A549 (cell line): ENCODE results near the gene EHF. TPM values are rescaled to one million over a fixed set of nuclear protein-coding genes. Genes with fewer than 3 reads are reported as not detected.
A peak's percentile ranks its signal among the peaks of the same experiment; 100 is the strongest.

ENCODE experiments used
- ATAC-seq, 2 experiments: fragments of 200-7000 bp in 1 of 2; fragments of >200 bp in 1 of 2; cut with Nextera tagmentation in 1 of 2; cut with Tn5 transposase in 1 of 2; 3 replicates each; pipeline versions ENCODE4 v1.8.0 to v1.9.1; 2018 to 2020; ENCODE audit warnings: mild to moderate bottlenecking in 1 of 2, moderate library complexity in 1 of 2
- CTCF ChIA-PET: fragments of 300-600 bp; sonication (Branson Sonifier 250); formaldehyde crosslinking; extraction: SDS; loops from one replicate; lab custom pipeline; 2021; ENCODE audit warnings: antibody characterized with exemption, inconsistent platforms; lab: Yijun Ruan, JAX
- POLR2A ChIA-PET: fragments of 350-600 bp; formaldehyde crosslinking; extraction: SDS; loops from one replicate; lab custom pipeline; 2021; ENCODE audit warnings: antibody characterized with exemption, inconsistent platforms; lab: Yijun Ruan, JAX
- DNase-seq, 2 experiments: peaks; one replicate each; pipeline versions ENCODE4 v3.0.0 to v3.0.0-alpha.2; 2011 to 2016; ENCODE audit warnings: low read depth in 1 of 2, low spot score in 1 of 2
- FAIRE-seq: peaks from 2 replicates; lab custom pipeline; 2011; peaks lifted over from hg19 to GRCh38; lab: Jason Lieb, UNC
- H3K27ac ChIP-seq, 2 experiments: fragments of >200 bp; sonication (Bioruptor Twin); formaldehyde crosslinking; 3 replicates each; pipeline ENCODE4 v1.5.1; 2016 to 2017
- H3K4me1 ChIP-seq: fragments of >200 bp; sonication (Bioruptor Twin); formaldehyde crosslinking; 3 replicates; pipeline ENCODE4 v1.6.1; 2016
- H3K4me2 ChIP-seq: fragments of >200 bp; sonication (Bioruptor Twin); formaldehyde crosslinking; 3 replicates; pipeline ENCODE4 v1.6.1; 2016
- H3K4me3 ChIP-seq: fragments of >200 bp; sonication (Bioruptor Twin); formaldehyde crosslinking; 3 replicates; pipeline ENCODE4 v1.5.1; 2016
- H3K9me3 ChIP-seq: fragments of >200 bp; sonication (Bioruptor Twin); formaldehyde crosslinking; 3 replicates; pipeline ENCODE4 v1.6.1; 2016
- BHLHE40 ChIP-seq: IDR thresholded peaks from 2 replicates; pipeline ENCODE4 v1.6.1; 2012; ENCODE audit warnings: low read depth, low read length, inconsistent platforms
- CBX8 ChIP-seq: fragments of 200-600 bp; sonication (generic); IDR thresholded peaks from 2 replicates; pipeline ENCODE4 v1.6.1; 2016
- CHD4 ChIP-seq: fragments of 200-600 bp; sonication (generic); IDR thresholded peaks from 2 replicates; pipeline ENCODE4 v1.6.1; 2016; ENCODE audit warnings: antibody characterized with exemption, mild to moderate bottlenecking, borderline replicate concordance
- ELK1 ChIP-seq: fragments of 150-350 bp; IDR thresholded peaks from 2 replicates; pipeline ENCODE4 v1.6.1; 2014; ENCODE audit warnings: low read depth, mild to moderate bottlenecking, low read length
- EP300 ChIP-seq, 2 experiments: fragments of >200 bp; sonication (Bioruptor Twin); formaldehyde crosslinking; IDR thresholded peaks; 2 replicates in 1 of 2; 3 replicates in 1 of 2; pipeline ENCODE4 v1.6.1; 2016 to 2017
- FOSB ChIP-seq: fragments of 250-450 bp; sonication (Bioruptor Pico); IDR thresholded peaks from 2 replicates; pipeline ENCODE4 v1.5.0; 2020; ENCODE audit warnings: mild to moderate bottlenecking, moderate library complexity
- FOSL2 ChIP-seq, 2 experiments: fragments of 450-650 bp in 1 of 2; fragments of >200 bp in 1 of 2; sonication (Bioruptor Twin) in 1 of 2; formaldehyde crosslinking; IDR thresholded peaks; 2 replicates each; pipeline versions ENCODE4 v1.5.0 to v1.6.1; 2016 to 2020; ENCODE audit warnings: mild to moderate bottlenecking in 1 of 2, moderate library complexity in 1 of 2
- GATA3 ChIP-seq: IDR thresholded peaks from 2 replicates; pipeline ENCODE4 v1.6.1; 2012; ENCODE audit warnings: borderline replicate concordance
- HDAC2 ChIP-seq: fragments of 200-600 bp; sonication (generic); IDR thresholded peaks from 2 replicates; pipeline ENCODE4 v1.6.1; 2016
- HEYL ChIP-seq: fragments of 250-450 bp; sonication (Bioruptor Pico); IDR thresholded peaks from 2 replicates; pipeline ENCODE4 v1.8.0; 2021; ENCODE audit warnings: mild to moderate bottlenecking, moderate library complexity
- HMGXB4 ChIP-seq: fragments of 250-450 bp; sonication (Bioruptor Pico); IDR thresholded peaks from 2 replicates; pipeline ENCODE4 v1.5.0; 2021; ENCODE audit warnings: mild to moderate bottlenecking, moderate library complexity, borderline replicate concordance
- HOXB5 ChIP-seq: fragments of 250-450 bp; sonication (Bioruptor Pico); IDR thresholded peaks from 2 replicates; pipeline ENCODE4 v1.5.0; 2020; ENCODE audit warnings: mild to moderate bottlenecking, moderate library complexity
- JUN ChIP-seq, 2 experiments: fragments of >200 bp; sonication (Bioruptor Twin); formaldehyde crosslinking; IDR thresholded peaks; 2 replicates in 1 of 2; 3 replicates in 1 of 2; pipeline ENCODE4 v1.6.1; 2016 to 2017
- JUNB ChIP-seq: fragments of >200 bp; sonication (Bioruptor Twin); formaldehyde crosslinking; IDR thresholded peaks from 2 replicates; pipeline ENCODE4 v1.6.1; 2016
- KDM1A ChIP-seq: fragments of 200-600 bp; sonication (generic); IDR thresholded peaks from 2 replicates; pipeline ENCODE4 v1.6.1; 2016; ENCODE audit warnings: low read depth, mild to moderate bottlenecking
- MAFK ChIP-seq: fragments of 450-650 bp; IDR thresholded peaks from 2 replicates; pipeline ENCODE4 v1.6.1; 2014; ENCODE audit not compliant: partially characterized antibody
- MAX ChIP-seq: IDR thresholded peaks from 2 replicates; pipeline ENCODE4 v1.6.1; 2012
- MYC ChIP-seq: IDR thresholded peaks from 2 replicates; pipeline ENCODE4 v1.6.1; 2012; ENCODE audit warnings: mild to moderate bottlenecking, inconsistent platforms, low read length, improper control_type of control experiment, borderline replicate concordance
- NPAS2 ChIP-seq: fragments of 250-450 bp; sonication (Bioruptor Pico); IDR thresholded peaks from 2 replicates; pipeline ENCODE4 v1.8.0; 2022; ENCODE audit warnings: mild to moderate bottlenecking, moderate library complexity, borderline replicate concordance
- NR3C1 ChIP-seq: fragments of >200 bp; sonication (Bioruptor Twin); formaldehyde crosslinking; IDR thresholded peaks from 3 replicates; pipeline ENCODE4 v1.6.1; 2017
- PBX3 ChIP-seq: IDR thresholded peaks from 2 replicates; pipeline ENCODE4 v1.6.1; 2012
- PHF8 ChIP-seq: fragments of 200-600 bp; sonication (generic); IDR thresholded peaks from 2 replicates; pipeline ENCODE4 v1.6.1; 2016; ENCODE audit warnings: low read depth, mild to moderate bottlenecking, antibody characterized with exemption, moderate library complexity, borderline replicate concordance
- RAD21 ChIP-seq, 2 experiments: fragments of >200 bp in 1 of 2; sonication (Bioruptor Twin) in 1 of 2; formaldehyde crosslinking in 1 of 2; IDR thresholded peaks in 1 of 2; conservative IDR thresholded peaks in 1 of 2; 2 replicates in 1 of 2; 3 replicates in 1 of 2; pipeline ENCODE4 v1.6.1; 2012 to 2018; ENCODE audit warnings: inconsistent platforms in 1 of 2
- RARB ChIP-seq: fragments of 250-450 bp; sonication (Bioruptor Pico); IDR thresholded peaks from 2 replicates; pipeline ENCODE4 v1.8.0; 2021; ENCODE audit warnings: mild to moderate bottlenecking, moderate library complexity
- RCOR1 ChIP-seq: fragments of 150-350 bp; IDR thresholded peaks from 2 replicates; pipeline ENCODE4 v1.6.1; 2014; ENCODE audit warnings: antibody characterized with exemption, low read length, low read depth
- RNF2 ChIP-seq: fragments of 200-600 bp; sonication (generic); IDR thresholded peaks from 2 replicates; pipeline ENCODE4 v1.6.1; 2016; ENCODE audit warnings: low read depth, mild to moderate bottlenecking, antibody characterized with exemption, moderate library complexity, borderline replicate concordance
- TP53 ChIP-seq: fragments of 250-450 bp; sonication (Bioruptor Pico); IDR thresholded peaks from 2 replicates; pipeline ENCODE4 v1.5.0; 2021; ENCODE audit warnings: mild to moderate bottlenecking, moderate library complexity
- ZC3H11A ChIP-seq: fragments of 450-650 bp; IDR thresholded peaks from 2 replicates; pipeline ENCODE4 v1.6.1; 2014; ENCODE audit warnings: antibody characterized with exemption, mild to moderate bottlenecking
- ZFP36 ChIP-seq: fragments of 450-650 bp; IDR thresholded peaks from 2 replicates; pipeline ENCODE4 v1.6.1; 2014; ENCODE audit warnings: borderline replicate concordance; ENCODE audit not compliant: partially characterized antibody
- WGBS: methylation state at CpG from one replicate; pipeline ENCODE4 v1.1.6; 2017; ENCODE audit errors: missing lambda C conversion rate; 5-methylcytosine and 5-hydroxymethylcytosine counted together
- polyA plus RNA-seq, 4 experiments: library from polyadenylated mRNA; depleted of rRNA in 3 of 4; stranded (reverse); fragments of >200 nt; fragmentation: RNase III in 1 of 4; extraction: RNeasy Plus Mini Kit Qiagen cat#74134 plus additional on column Dnase treatment in 1 of 4; gene quantifications; 2 replicates in 3 of 4; 3 replicates in 1 of 4; pipeline ENCODE4 v1.2.3, GENCODE V29; 2011 to 2017

EHF gene
- polyA plus RNA-seq, 2 of the 4 experiments (the other 2 are of a cell fraction) = 5.4 to 7.8 TPM

GRCh38 chr11:34680206-34680605 lies 59.3 kb downstream of the EHF start:
- DNase-seq (peak in 1 of 2 experiments; percentile 27), ATAC-seq (no peak), FAIRE-seq (no peak)
- WGBS = 95% methylated on average over 1 of the region's 1 CpG
- Histone ChIP-seq H3K9me3 (no peaks in the 10 kb centered on the region), H3K4me2 (no peak overlapping the region), H3K27ac (peak overlapping the region; percentile 75 to 86), H3K4me3 (no peak overlapping the region)
- TF ChIP-seq ZC3H11A (no peak), MAX (no peak), PHF8 (no peak), ZFP36 (no peak), RCOR1 (no peak), RARB (no peak), RNF2 (no peak), NR3C1 (no peak), ELK1 (no peak)
- TF ChIP-seq, all 56 proteins: peak for 0
- POLR2A ChIA-PET = no interaction called here
- CTCF ChIA-PET = interaction anchor here (0.7 to 3.4 kb wide), 4 partner anchors 10 to 732 kb away, joined by 3 to 16 read pairs (median 8); no protein-coding TSS in a partner anchor
- peaks cover 50% of the 10 kb centered on the region for H3K4me1 ChIP-seq

- Histone ChIP-seq H3K27ac (peak overlapping the region; percentile 75 to 86), H3K4me3 (no peak overlapping the region), H3K4me1 (peaks cover 55% of the 10 kb centered on the region), H3K4me2 (peak overlapping the region; percentile 51), H3K9me3 (no peaks in the 10 kb centered on the region)
- POLR2A ChIA-PET = interaction anchor here (1.1 kb wide), 1 partner anchor 81 kb away, joined by 5 read pairs; no protein-coding TSS in a partner anchor
- WGBS = 31% methylated on average over 5 of the region's 5 CpGs
- CTCF ChIA-PET = interaction anchor here (1.0 to 3.4 kb wide), 4 partner anchors 9 to 95 kb away, joined by 4 to 16 read pairs (median 10); no protein-coding TSS in a partner anchor
- DNase-seq = peak; percentile 71 to 90
- FAIRE-seq = peak; percentile 98
- peak; percentile 76 to 82; a peak in 5 of 6 replicates for ATAC-seq
- TF ChIP-seq RAD21 (conservative IDR thresholded peaks at IDR 0.05 in 1 of 2, IDR thresholded peaks at IDR 0.05 in 1 of 2) (0 out of 5 replicates have a peak, but pooled peaks of 1 of the 2 experiments have one; percentile 14), CBX8 (no peak), FOSL2 (IDR thresholded peaks at IDR 0.05) (peak; percentile 64), FOSL2 (CRISPR knock-in tag; IDR thresholded peaks at IDR 0.05) (peak; percentile 90), FOSB (CRISPR knock-in tag) (no peak), HEYL (CRISPR knock-in tag) (no peak), CHD4 (no peak), ELK1 (no peak), NPAS2 (CRISPR knock-in tag) (no peak), GATA3 (peak; percentile 68; the same call in 1 of the 2 replicates), MYC (0 out of 2 replicates have a peak, but pooled peaks have one; percentile 49), MAX (peak; percentile 90), JUNB (peak; percentile 72), HMGXB4 (CRISPR knock-in tag) (no peak), BHLHE40 (no peak), KDM1A (no peak), PBX3 (no peak), EP300 (IDR thresholded peaks at IDR 0.05) (peak; percentile 26 to 32; a peak in 1 of 5 replicates), TP53 (CRISPR knock-in tag) (no peak), RNF2 (no peak), MAFK (peak; percentile 23), HDAC2 (no peak), JUN (IDR thresholded peaks at IDR 0.05) (peak; percentile 45 to 58; a peak in 1 of 5 replicates), HOXB5 (CRISPR knock-in tag) (no peak), NR3C1 (no peak)
Measured at GRCh38 chr11:34680918-34681586, 60.2 kb downstream of the EHF start.
